Kidney epithelial cell (primary cell): ENCODE data around the gene GTSE1. TPM values are rescaled to one million over a fixed set of nuclear protein-coding genes. Genes with fewer than 3 reads are reported as not detected.

Experiments
- DNase-seq: peaks from one replicate; pipeline ENCODE4 v3.0.0-alpha.2; 2010; ENCODE audit warnings: low read depth
- H3K27me3 ChIP-seq: 2 replicates; pipeline ENCODE4 v1.6.0; 2011; ENCODE audit warnings: low read length; ENCODE audit not compliant: control insufficient read depth, insufficient read depth
- H3K36me3 ChIP-seq: 2 replicates; pipeline ENCODE4 v1.5.1; 2011; ENCODE audit warnings: low read length; ENCODE audit not compliant: control insufficient read depth, insufficient read depth
- H3K4me3 ChIP-seq: 2 replicates; pipeline ENCODE4 v1.5.1; 2011; ENCODE audit warnings: low read depth, mild to moderate bottlenecking, control low read depth, low read length
- CTCF ChIP-seq: IDR thresholded peaks from 2 replicates; pipeline ENCODE4 v1.5.1; 2011; ENCODE audit warnings: mild to moderate bottlenecking, moderate library complexity, low read length, control low read depth, inconsistent platforms; ENCODE audit not compliant: insufficient read depth, poor library complexity, severe bottlenecking
- total RNA-seq: library from RNA; depleted of rRNA; stranded (reverse); fragments of >200 nt; gene quantifications from 2 replicates; pipeline ENCODE4 v1.2.3, GENCODE V29; 2015

The GTSE1 gene
- total RNA-seq, 1 donor from 2014 or later, result 3.8 TPM

GRCh38 chr22:46273432-46274148 lies 23.1 kb upstream of the GTSE1 start:
- H3K36me3 ChIP-seq, result peaks cover 4% of the 10 kb centered on the region
- no peak for TF ChIP-seq CTCF
- H3K27me3 ChIP-seq, result no peaks in the 10 kb centered on the region
- no peak for DNase-seq
- H3K4me3 ChIP-seq, result no peak overlapping the region

GRCh38 chr22:46274381-46274780 lies 22.3 kb upstream of the GTSE1 start:
- Histone ChIP-seq H3K36me3 (peaks cover 4% of the 10 kb centered on the region), H3K4me3 (no peak overlapping the region), H3K27me3 (no peaks in the 10 kb centered on the region)
- DNase-seq, result no peak
- no peak for TF ChIP-seq CTCF

- TF ChIP-seq CTCF, result no peak
- Histone ChIP-seq H3K27me3 (no peaks in the 10 kb centered on the region), H3K4me3 (no peak overlapping the region), H3K36me3 (peaks cover 7% of the 10 kb centered on the region)
- no peak for DNase-seq
Measured at GRCh38 chr22:46275455-46276122, 21.1 kb upstream of the GTSE1 start.

DNA sequence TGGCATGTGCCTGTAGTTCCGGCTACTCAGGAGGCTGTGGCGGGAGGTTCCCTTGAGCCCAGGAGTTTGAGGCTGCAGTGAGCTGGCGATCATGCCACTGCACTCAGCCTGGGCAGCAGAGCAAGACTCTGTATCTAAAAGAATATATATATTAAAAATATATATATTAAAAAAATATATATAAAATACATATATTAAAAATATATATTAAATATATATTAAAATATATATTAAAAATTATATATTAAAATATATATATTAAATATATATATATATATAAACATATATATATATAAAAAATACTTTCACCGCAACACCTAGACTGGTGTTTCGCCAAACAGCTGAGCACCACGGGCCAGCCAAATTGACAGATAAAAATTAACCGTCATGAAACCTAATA lies 20.1 kb upstream of the GTSE1 start:
- no peak for TF ChIP-seq CTCF
- peaks cover 7% of the 10 kb centered on the region for H3K36me3 ChIP-seq
- no peaks in the 10 kb centered on the region for H3K27me3 ChIP-seq
- no peak for DNase-seq
- H3K4me3 ChIP-seq, result no peak overlapping the region

GRCh38 chr22:46278656-46279645 lies 17.7 kb upstream of the GTSE1 start:
- Histone ChIP-seq H3K4me3 (no peak overlapping the region), H3K36me3 (peaks cover 6% of the 10 kb centered on the region), H3K27me3 (no peaks in the 10 kb centered on the region)
- no peak for TF ChIP-seq CTCF
- no peak for DNase-seq
